T-helper 2 cell treated with Interferon-gamma antibody and Interleukin-4, amounts not matched to agents 5 μg/mL and 100 μg/mL, for 36 hours (primary cell): ENCODE data around the gene FAM171A2.
A peak's percentile ranks its signal among the peaks of the same experiment; 100 is the strongest.
"Not testable (repeated sequence)": the region's sequence is repeated elsewhere in the genome, so short reads cannot be mapped to it uniquely, and the experiment has no call there.

Experiments
- DNase-seq: peaks from one replicate; pipeline ENCODE4 v3.0.0; 2021; ENCODE audit warnings: low spot score
- H3K27ac Mint-ChIP-seq: one replicate; pipeline ENCODE4 v1.8.0; 2021; ENCODE audit warnings: mild to moderate bottlenecking, mixed read lengths
- H3K27me3 Mint-ChIP-seq: one replicate; pipeline ENCODE4 v1.8.0; 2021; ENCODE audit warnings: low read depth, mixed read lengths
- H3K36me3 Mint-ChIP-seq: one replicate; pipeline ENCODE4 v1.8.0; 2021; ENCODE audit warnings: low read depth, mixed read lengths
- H3K4me1 Mint-ChIP-seq: one replicate; pipeline ENCODE4 v1.8.0; 2021; ENCODE audit warnings: low read depth, mixed read lengths
- H3K4me3 Mint-ChIP-seq: one replicate; pipeline ENCODE4 v1.8.0; 2022; ENCODE audit warnings: mild to moderate bottlenecking, moderate library complexity, mixed read lengths
- H3K9me3 Mint-ChIP-seq: one replicate; pipeline ENCODE4 v1.8.0; 2021; ENCODE audit warnings: mixed read lengths

Gene FAM171A2

GRCh38 chr17:44363613-44364159, at the start of gene FAM171A2:
Gene FAM171A2 (minus strand): TSS chr17:44363853. CDS start chr17:44363714, 139 bp downstream.
- DNase-seq = peak; percentile 66
- peaks cover 2% of the 10 kb centered on the region for H3K4me1 Mint-ChIP-seq
- H3K9me3 Mint-ChIP-seq = no peaks in the 10 kb centered on the region
- H3K27ac Mint-ChIP-seq = peak within 1 kb of the TSS; percentile 26
- peaks cover 53% of the 10 kb centered on the region for H3K27me3 Mint-ChIP-seq
- no peaks in the 10 kb centered on the region for H3K36me3 Mint-ChIP-seq
- peak within 1 kb of the TSS; percentile 80 for H3K4me3 Mint-ChIP-seq

GRCh38 chr17:44409309-44410028, 45.8 kb upstream of the FAM171A2 start:
- H3K36me3 Mint-ChIP-seq = peaks cover 13% of the 10 kb centered on the region
- no peaks in the 10 kb centered on the region for H3K27me3 Mint-ChIP-seq
- H3K4me3 Mint-ChIP-seq = no peak overlapping the region
- H3K4me1 Mint-ChIP-seq = no peaks in the 10 kb centered on the region
- H3K27ac Mint-ChIP-seq = no peak overlapping the region
- H3K9me3 Mint-ChIP-seq = no peaks in the 10 kb centered on the region
- DNase-seq = no peak

- Mint-ChIP-seq H3K4me1 (no peaks in the 10 kb centered on the region), H3K9me3 (no peaks in the 10 kb centered on the region), H3K27ac (no peak overlapping the region), H3K36me3 (peaks cover 13% of the 10 kb centered on the region), H3K27me3 (no peaks in the 10 kb centered on the region), H3K4me3 (no peak overlapping the region)
- no peak for DNase-seq
Observed at GRCh38 chr17:44408786-44409185, 45.1 kb upstream of the FAM171A2 start.

- H3K27me3 Mint-ChIP-seq = no peaks in the 10 kb centered on the region
Observed at GRCh38 chr17:44402564-44403172, 39.0 kb upstream of the FAM171A2 start.

GRCh38 chr17:44400226-44400847, 36.7 kb upstream of the FAM171A2 start:
- DNase-seq = no peak
- no peaks in the 10 kb centered on the region for H3K9me3 Mint-ChIP-seq
- peak overlapping the region; percentile 19 for H3K27ac Mint-ChIP-seq
- H3K36me3 Mint-ChIP-seq = peaks cover 48% of the 10 kb centered on the region
- H3K27me3 Mint-ChIP-seq = no peaks in the 10 kb centered on the region
- peaks cover 7% of the 10 kb centered on the region for H3K4me1 Mint-ChIP-seq
- no peak overlapping the region for H3K4me3 Mint-ChIP-seq

More at GRCh38 chr17:44402564-44403172, 39.0 kb upstream of the FAM171A2 start:
- Mint-ChIP-seq H3K4me3 (no peak overlapping the region), H3K27ac (peak overlapping the region; percentile 52), H3K9me3 (no peaks in the 10 kb centered on the region), H3K4me1 (peaks cover 7% of the 10 kb centered on the region), H3K36me3 (peaks cover 45% of the 10 kb centered on the region)
- DNase-seq = peak; percentile 17

GRCh38 chr17:44398692-44399691, 35.3 kb upstream of the FAM171A2 start:
- Mint-ChIP-seq H3K36me3 (peaks cover 45% of the 10 kb centered on the region), H3K27me3 (no peaks in the 10 kb centered on the region), H3K9me3 (no peaks in the 10 kb centered on the region), H3K4me1 (peaks cover 7% of the 10 kb centered on the region), H3K4me3 (no peak overlapping the region), H3K27ac (no peak overlapping the region)
- DNase-seq = no peak

GRCh38 chr17:44397479-44398440, 34.1 kb upstream of the FAM171A2 start:
- H3K27ac Mint-ChIP-seq = no peak overlapping the region
- peaks cover 44% of the 10 kb centered on the region for H3K36me3 Mint-ChIP-seq

GRCh38 chr17:44396946-44397345, 33.3 kb upstream of the FAM171A2 start:
- Mint-ChIP-seq H3K27me3 (no peaks in the 10 kb centered on the region), H3K4me3 (no peak overlapping the region), H3K27ac (no peak overlapping the region), H3K9me3 (no peaks in the 10 kb centered on the region), H3K36me3 (peaks cover 38% of the 10 kb centered on the region), H3K4me1 (no peaks in the 10 kb centered on the region)
- no peak for DNase-seq

More at GRCh38 chr17:44397479-44398440, 34.1 kb upstream of the FAM171A2 start:
- no peak for DNase-seq
- no peaks in the 10 kb centered on the region for H3K9me3 Mint-ChIP-seq
- peaks cover 5% of the 10 kb centered on the region for H3K4me1 Mint-ChIP-seq
- H3K27me3 Mint-ChIP-seq = no peaks in the 10 kb centered on the region
- no peak overlapping the region for H3K4me3 Mint-ChIP-seq

GRCh38 chr17:44394833-44395232, 31.2 kb upstream of the FAM171A2 start:
- no peak overlapping the region for H3K27ac Mint-ChIP-seq
- no peak for DNase-seq
- H3K9me3 Mint-ChIP-seq = no peaks in the 10 kb centered on the region
- H3K4me1 Mint-ChIP-seq = peaks cover 7% of the 10 kb centered on the region
- H3K36me3 Mint-ChIP-seq = peaks cover 24% of the 10 kb centered on the region
- no peak overlapping the region for H3K4me3 Mint-ChIP-seq
- no peaks in the 10 kb centered on the region for H3K27me3 Mint-ChIP-seq

- H3K27ac Mint-ChIP-seq, H3K4me3 Mint-ChIP-seq, H3K9me3 Mint-ChIP-seq, H3K27me3 Mint-ChIP-seq, DNase-seq: not testable (repeated sequence)
- Mint-ChIP-seq H3K4me1 (peaks cover 13% of the 10 kb centered on the region), H3K36me3 (peaks cover 18% of the 10 kb centered on the region)
Observed at GRCh38 chr17:44394112-44394511, 30.5 kb upstream of the FAM171A2 start.

GRCh38 chr17:44390250-44390870, 26.7 kb upstream of the FAM171A2 start:
- Mint-ChIP-seq H3K4me3 (no peak overlapping the region), H3K4me1 (peaks cover 13% of the 10 kb centered on the region), H3K27me3 (peaks cover 3% of the 10 kb centered on the region), H3K36me3 (no peaks in the 10 kb centered on the region), H3K9me3 (no peaks in the 10 kb centered on the region), H3K27ac (no peak overlapping the region)
- DNase-seq = no peak

- no peak for DNase-seq
- Mint-ChIP-seq H3K4me3 (no peak overlapping the region), H3K27me3 (peaks cover 5% of the 10 kb centered on the region), H3K9me3 (no peaks in the 10 kb centered on the region), H3K36me3 (no peaks in the 10 kb centered on the region), H3K27ac (no peak overlapping the region), H3K4me1 (peaks cover 13% of the 10 kb centered on the region)
Observed at GRCh38 chr17:44389723-44390202, 26.1 kb upstream of the FAM171A2 start.
